Measurements from ENCODE around the gene PAK1. TPM values are rescaled to one million over a fixed set of nuclear protein-coding genes. Genes with fewer than 3 reads are reported as not detected.

Gene PAK1
- total RNA-seq, 2 donors from 2014 or later: 104 to 123 TPM

DNA sequence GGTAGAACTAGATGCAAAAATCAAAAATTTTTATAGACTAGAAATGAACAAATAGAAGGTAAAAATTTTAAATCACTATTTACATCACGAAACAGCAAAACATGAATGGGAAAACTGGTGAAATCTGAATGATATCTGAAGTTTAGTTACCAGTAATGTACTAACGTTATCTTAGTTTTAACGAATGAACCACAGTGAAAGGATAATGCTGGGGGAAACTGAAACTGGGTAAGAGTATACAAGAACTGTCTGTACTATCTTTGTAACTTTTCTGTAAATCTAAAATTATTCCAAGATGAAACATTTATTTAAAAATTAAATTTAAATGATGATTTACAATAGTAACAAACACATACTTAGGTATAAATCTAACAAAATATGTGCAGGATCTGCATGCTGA is 179.9 kb downstream of the PAK1 start:
- intact Hi-C loops (cut with DNase I): no loop called here
- no peak for DNase-seq
- TF ChIP-seq, protein P1, sequence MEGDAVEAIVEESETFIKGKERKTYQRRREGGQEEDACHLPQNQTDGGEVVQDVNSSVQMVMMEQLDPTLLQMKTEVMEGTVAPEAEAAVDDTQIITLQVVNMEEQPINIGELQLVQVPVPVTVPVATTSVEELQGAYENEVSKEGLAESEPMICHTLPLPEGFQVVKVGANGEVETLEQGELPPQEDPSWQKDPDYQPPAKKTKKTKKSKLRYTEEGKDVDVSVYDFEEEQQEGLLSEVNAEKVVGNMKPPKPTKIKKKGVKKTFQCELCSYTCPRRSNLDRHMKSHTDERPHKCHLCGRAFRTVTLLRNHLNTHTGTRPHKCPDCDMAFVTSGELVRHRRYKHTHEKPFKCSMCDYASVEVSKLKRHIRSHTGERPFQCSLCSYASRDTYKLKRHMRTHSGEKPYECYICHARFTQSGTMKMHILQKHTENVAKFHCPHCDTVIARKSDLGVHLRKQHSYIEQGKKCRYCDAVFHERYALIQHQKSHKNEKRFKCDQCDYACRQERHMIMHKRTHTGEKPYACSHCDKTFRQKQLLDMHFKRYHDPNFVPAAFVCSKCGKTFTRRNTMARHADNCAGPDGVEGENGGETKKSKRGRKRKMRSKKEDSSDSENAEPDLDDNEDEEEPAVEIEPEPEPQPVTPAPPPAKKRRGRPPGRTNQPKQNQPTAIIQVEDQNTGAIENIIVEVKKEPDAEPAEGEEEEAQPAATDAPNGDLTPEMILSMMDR (IDR thresholded peaks at IDR 0.05): no peak
- Histone ChIP-seq H3K27ac (no peak overlapping the region), H3K9ac (ENCODE audit: low read depth in 2 of 2, low read length in 2 of 2) (no peak overlapping the region), H3K27me3 (no peaks in the 10 kb centered on the region), H3K36me3 (no peaks in the 10 kb centered on the region), H3K9me3 (no peaks in the 10 kb centered on the region), H3K4me3 (no peak overlapping the region), H3K4me1 (no peaks in the 10 kb centered on the region)

DNA sequence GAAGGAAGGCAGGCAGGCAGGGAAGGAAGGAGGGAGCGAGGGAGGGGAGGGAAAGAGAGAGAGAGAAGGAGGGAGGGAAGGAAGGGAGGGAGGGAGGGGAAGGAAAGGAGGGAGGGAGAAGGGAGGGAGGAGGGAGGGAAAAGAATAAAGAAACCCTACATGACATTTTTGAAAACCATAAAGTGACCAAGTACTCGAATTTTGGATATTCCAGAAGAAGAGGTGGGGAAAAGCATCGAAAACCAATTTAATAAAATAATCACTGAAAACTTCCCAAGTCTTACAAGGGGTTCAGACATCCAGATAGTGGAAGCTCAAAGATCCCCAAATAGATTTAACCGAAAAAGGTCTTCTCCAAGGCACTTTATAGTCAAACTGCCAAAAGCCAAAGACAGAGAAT is 184.2 kb downstream of the PAK1 start:
- TF ChIP-seq, protein P1 (IDR thresholded peaks at IDR 0.05): no peak
- no peaks in the 10 kb centered on the region for H3K36me3 ChIP-seq
- H3K27me3 ChIP-seq: no peaks in the 10 kb centered on the region
- no peak overlapping the region for H3K4me3 ChIP-seq
- no peak overlapping the region for H3K9ac ChIP-seq (ENCODE audit: low read depth in 2 of 2, low read length in 2 of 2)
- no peak overlapping the region for H3K27ac ChIP-seq
- no peaks in the 10 kb centered on the region for H3K4me1 ChIP-seq
- no peak for DNase-seq
- intact Hi-C loops (cut with DNase I): no loop called here
- no peaks in the 10 kb centered on the region for H3K9me3 ChIP-seq

DNA sequence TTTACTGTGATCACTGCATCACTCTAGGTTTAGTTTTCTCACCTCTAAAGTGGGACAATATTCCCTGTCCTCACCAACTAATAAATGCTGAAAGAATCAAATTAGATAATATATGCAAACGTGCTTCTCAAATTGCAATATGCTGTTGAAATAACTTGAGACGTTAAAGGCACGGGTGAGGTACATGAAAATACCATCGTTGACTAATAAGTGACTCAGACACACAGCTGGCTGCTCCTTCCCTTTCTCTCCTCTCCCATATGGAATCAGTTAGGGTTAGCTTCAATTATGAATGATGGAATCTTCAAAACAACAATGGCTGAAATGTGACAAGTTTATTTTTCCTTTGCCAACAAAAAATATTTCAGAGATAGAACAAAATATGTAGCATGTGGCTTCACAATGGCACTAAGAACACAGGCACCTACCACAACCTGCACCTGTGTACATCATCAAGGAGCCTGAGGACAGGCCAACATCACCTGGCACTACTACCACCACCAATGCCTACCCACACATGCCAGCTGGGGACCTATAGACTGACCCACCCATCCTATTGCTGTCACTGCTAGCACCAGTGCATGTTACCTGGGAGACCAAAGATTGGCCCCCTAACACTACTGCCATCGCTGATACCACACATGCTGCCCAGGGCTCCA is 186.2 kb downstream of the PAK1 start:
- Histone ChIP-seq H3K27ac (no peak overlapping the region), H3K4me1 (no peaks in the 10 kb centered on the region), H3K36me3 (no peaks in the 10 kb centered on the region), H3K4me3 (no peak overlapping the region), H3K9me3 (no peaks in the 10 kb centered on the region), H3K9ac (ENCODE audit: low read depth in 2 of 2, low read length in 2 of 2) (no peak overlapping the region), H3K27me3 (no peaks in the 10 kb centered on the region)
- intact Hi-C loops (cut with DNase I): no loop called here
- TF ChIP-seq, protein P1 (IDR thresholded peaks at IDR 0.05): no peak
- no peak for DNase-seq

DNA sequence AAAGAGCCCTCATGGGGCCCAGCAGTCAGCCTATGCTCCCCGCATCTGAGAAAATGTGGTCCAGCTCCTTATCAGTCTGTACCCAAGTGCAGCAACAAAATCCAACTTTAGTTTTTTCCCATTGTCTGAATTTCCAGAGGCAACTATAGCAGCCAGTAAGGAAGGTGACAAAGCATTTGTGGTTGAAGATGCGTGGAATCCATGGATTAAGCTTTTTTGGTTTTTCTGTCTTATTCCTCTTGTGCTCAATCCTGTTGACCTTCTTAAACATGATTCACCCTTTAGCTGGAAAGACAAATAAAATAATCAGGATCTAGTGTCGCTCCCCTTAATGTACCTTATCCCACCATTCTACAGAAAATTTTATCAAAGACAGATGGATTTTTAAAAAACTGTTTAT is 186.8 kb downstream of the PAK1 start:
- Histone ChIP-seq H3K4me1 (no peaks in the 10 kb centered on the region), H3K9ac (ENCODE audit: low read depth in 2 of 2, low read length in 2 of 2) (no peak overlapping the region), H3K36me3 (no peaks in the 10 kb centered on the region), H3K9me3 (no peaks in the 10 kb centered on the region), H3K4me3 (no peak overlapping the region), H3K27ac (no peak overlapping the region), H3K27me3 (no peaks in the 10 kb centered on the region)
- TF ChIP-seq, protein P1 (IDR thresholded peaks at IDR 0.05): no peak
- no peak for DNase-seq
- intact Hi-C loops (cut with DNase I): no loop called here

DNA sequence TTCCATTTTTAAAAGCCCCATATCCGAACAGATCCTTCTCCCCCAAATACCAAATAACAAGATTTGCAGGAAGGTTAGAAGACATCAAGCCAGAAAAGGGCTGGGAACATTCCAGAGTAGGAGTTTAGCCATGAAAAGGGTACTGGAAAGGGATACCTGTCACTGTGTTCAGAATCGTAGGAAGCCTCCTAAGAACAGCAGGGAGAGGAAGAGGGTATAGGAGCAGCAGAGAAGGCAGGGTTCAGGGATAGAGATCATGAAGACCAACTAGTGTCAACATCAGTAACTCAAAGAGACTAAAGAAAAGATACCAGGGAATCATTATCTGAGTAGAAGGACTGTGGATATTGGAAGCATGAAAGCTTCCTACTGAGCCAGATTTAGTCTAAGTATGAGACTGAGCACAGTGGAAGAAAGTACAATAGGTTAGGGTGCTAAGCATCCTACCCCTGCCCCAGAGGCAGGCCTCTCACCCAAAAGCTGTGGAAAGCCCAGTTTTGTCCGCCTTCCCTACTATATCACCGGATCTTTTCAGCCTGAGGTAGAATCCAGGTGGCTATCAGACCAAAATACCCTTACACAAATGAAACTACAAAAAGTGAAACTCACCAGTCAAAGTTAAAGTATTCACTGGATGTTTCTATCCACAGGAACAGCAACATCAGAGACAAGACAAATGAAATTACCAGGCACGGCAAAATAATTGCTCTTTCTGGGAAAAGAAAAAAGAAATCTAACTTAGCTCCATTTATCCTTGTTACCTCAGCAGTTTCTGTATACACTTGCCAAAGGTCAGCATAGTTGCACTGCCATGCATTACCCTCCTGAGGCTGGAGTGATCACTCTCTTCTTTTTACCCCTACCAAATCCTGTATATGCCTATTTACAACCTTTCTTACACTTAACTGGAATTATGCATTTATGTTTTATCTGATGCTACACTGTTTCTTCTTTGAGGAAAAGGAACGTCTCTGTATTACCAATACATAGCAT is 189.1 kb downstream of the PAK1 start:
- Histone ChIP-seq H3K36me3 (no peaks in the 10 kb centered on the region), H3K9ac (ENCODE audit: low read depth in 2 of 2, low read length in 2 of 2) (no peak overlapping the region), H3K9me3 (no peaks in the 10 kb centered on the region), H3K27ac (no peak overlapping the region), H3K27me3 (no peaks in the 10 kb centered on the region), H3K4me1 (no peaks in the 10 kb centered on the region), H3K4me3 (no peak overlapping the region)
- TF ChIP-seq, protein P1 (IDR thresholded peaks at IDR 0.05): no peak
- intact Hi-C loops (cut with DNase I): no loop called here
- no peak for DNase-seq
